Measurements from ENCODE around the gene G2E3. TPM values are rescaled to one million over a fixed set of nuclear protein-coding genes. Genes with fewer than 3 reads are reported as not detected.
"Not testable (repeated sequence)": the region's sequence is repeated elsewhere in the genome, so short reads cannot be mapped to it uniquely, and the experiment has no call there.

Gene G2E3
- total and polyA plus RNA-seq, 2 experiments from 2014 or later, result 67.4 to 113 TPM

DNA sequence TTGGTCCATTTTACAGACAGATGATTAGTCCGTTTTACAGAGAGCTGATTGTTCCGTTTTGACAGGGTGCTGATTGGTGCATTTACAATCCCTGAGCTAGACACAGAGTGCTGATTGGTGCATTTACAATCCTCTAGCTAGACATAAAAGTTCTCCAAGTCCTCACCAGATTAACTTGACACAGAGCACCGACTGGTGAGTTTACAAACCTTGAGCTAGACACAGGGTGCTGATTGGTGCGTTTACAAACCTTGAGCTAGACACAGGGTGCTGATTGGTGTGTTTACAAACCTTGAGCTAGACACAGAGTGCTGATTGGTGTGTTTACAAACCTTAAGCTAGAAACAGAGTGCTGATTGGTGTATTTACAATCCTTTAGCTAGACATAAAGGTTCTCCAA lies 12.2 kb upstream of the G2E3 start:
- not testable (repeated sequence) for H2AFZ ChIP-seq, H3K4me3 Mint-ChIP-seq

GRCh38 chr14:30547388-30548048 lies 11.4 kb upstream of the G2E3 start:
- Mint-ChIP-seq H3K27me3 (ENCODE audit: insufficient read depth, low read depth, poor library complexity) (peaks cover 4% of the 10 kb centered on the region), H3K9me3 (peaks cover 17% of the 10 kb centered on the region), H3K27ac (no peak overlapping the region), H3K4me3 (no peak overlapping the region), H3K36me3 (ENCODE audit: low read depth) (peaks cover 8% of the 10 kb centered on the region), H3K4me1 (peaks cover 9% of the 10 kb centered on the region)
- ATAC-seq, result no peak; the same call in 2 of the 3 replicates
- no peak overlapping the region for H3K27ac ChIP-seq (ENCODE audit: low read depth)
- H3K4me3 ChIP-seq, result no peak overlapping the region
- no peaks in the 10 kb centered on the region for H3K4me1 ChIP-seq (ENCODE audit: insufficient read depth)
- H4K20me1 ChIP-seq (replicated peaks; ENCODE audit: insufficient read depth), result no peaks in the 10 kb centered on the region
- no peaks in the 10 kb centered on the region for H3F3A ChIP-seq (replicated peaks; ENCODE audit: low read depth)
- no peak overlapping the region for H3K4me2 ChIP-seq
- TF ChIP-seq EZH2phosphoT487 (IDR thresholded peaks at IDR 0.05; ENCODE audit: unreplicated experiment) (no peak), EZH2 (IDR thresholded peaks at IDR 0.05; ENCODE audit: low read depth, unreplicated experiment) (no peak), CREB1 (CRISPR knock-in tag; IDR thresholded peaks at IDR 0.05; ENCODE audit: low read depth) (no peak), JUNB (IDR thresholded peaks at IDR 0.05; ENCODE audit: unreplicated experiment) (no peak), ZNF331 (CRISPR knock-in tag; IDR thresholded peaks at IDR 0.05; ENCODE audit: low read depth) (no peak)
- no peaks in the 10 kb centered on the region for H3K27me3 ChIP-seq (ENCODE audit: insufficient read depth)
- DNase-seq (ENCODE audit: low spot score), result no peak
- no peak overlapping the region for H2AFZ ChIP-seq
- no peaks in the 10 kb centered on the region for H3K79me2 ChIP-seq (replicated peaks; ENCODE audit: insufficient read depth)
- no peaks in the 10 kb centered on the region for H3K9me2 ChIP-seq (ENCODE audit: insufficient read depth)
- H3K36me3 ChIP-seq (ENCODE audit: insufficient read depth), result no peaks in the 10 kb centered on the region

More for the DNA sequence above, 12.2 kb upstream of the G2E3 start:
- not testable (repeated sequence) for H3K4me1 ChIP-seq (ENCODE audit: insufficient read depth); H3K27me3 Mint-ChIP-seq (ENCODE audit: insufficient read depth, low read depth, poor library complexity); H3K27ac Mint-ChIP-seq; H3K79me2 ChIP-seq (replicated peaks; ENCODE audit: insufficient read depth); H3K27ac ChIP-seq (ENCODE audit: low read depth); DNase-seq (ENCODE audit: low spot score); ATAC-seq; H4K20me1 ChIP-seq (replicated peaks; ENCODE audit: insufficient read depth); H3K36me3 ChIP-seq (ENCODE audit: insufficient read depth); H3K27me3 ChIP-seq (ENCODE audit: insufficient read depth); H3K4me1 Mint-ChIP-seq; H3K36me3 Mint-ChIP-seq (ENCODE audit: low read depth); H3K4me3 ChIP-seq; H3K9me2 ChIP-seq (ENCODE audit: insufficient read depth); H3K4me2 ChIP-seq; H3F3A ChIP-seq (replicated peaks; ENCODE audit: low read depth)
- H3K9me3 Mint-ChIP-seq, result peaks cover 17% of the 10 kb centered on the region

DNA sequence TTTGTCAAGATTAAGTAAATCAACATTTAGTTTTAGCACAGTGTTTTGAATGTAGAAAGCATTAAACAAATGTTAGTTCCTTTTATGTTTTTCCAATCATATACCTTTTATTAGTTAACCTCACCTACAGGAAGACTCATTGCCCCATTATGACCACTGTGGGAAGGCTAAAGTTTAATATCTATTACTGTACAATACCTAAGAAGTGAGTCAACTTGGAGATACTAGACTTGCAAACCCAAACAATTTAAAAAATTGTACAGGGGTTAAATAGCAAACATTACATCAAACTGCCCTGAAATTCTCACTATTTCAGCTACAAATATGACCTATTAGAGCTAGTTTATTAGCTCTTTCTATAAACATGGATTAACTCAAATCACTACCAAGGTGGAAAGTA lies 8.6 kb upstream of the G2E3 start:
- peak overlapping the region; percentile 60; the same call in 1 of the 2 replicates for H2AFZ ChIP-seq
- no peaks in the 10 kb centered on the region for H3K36me3 ChIP-seq (ENCODE audit: insufficient read depth)
- no peak overlapping the region for H3K27ac ChIP-seq (ENCODE audit: low read depth)
- peaks cover 15% of the 10 kb centered on the region for H3K9me3 Mint-ChIP-seq
- DNase-seq (ENCODE audit: low spot score), result no peak
- H3K4me3 ChIP-seq, result no peak overlapping the region
- H3K27me3 Mint-ChIP-seq (ENCODE audit: insufficient read depth, low read depth, poor library complexity), result peaks cover 4% of the 10 kb centered on the region
- H3K4me1 Mint-ChIP-seq, result peaks cover 9% of the 10 kb centered on the region
- no peaks in the 10 kb centered on the region for H3K79me2 ChIP-seq (replicated peaks; ENCODE audit: insufficient read depth)
- H3K9me2 ChIP-seq (ENCODE audit: insufficient read depth), result no peaks in the 10 kb centered on the region
- H3F3A ChIP-seq (replicated peaks; ENCODE audit: low read depth), result no peaks in the 10 kb centered on the region
- H3K27ac Mint-ChIP-seq, result no peak overlapping the region
- no peaks in the 10 kb centered on the region for H4K20me1 ChIP-seq (replicated peaks; ENCODE audit: insufficient read depth)
- H3K4me1 ChIP-seq (ENCODE audit: insufficient read depth), result no peaks in the 10 kb centered on the region
- no peak overlapping the region for H3K4me3 Mint-ChIP-seq
- H3K27me3 ChIP-seq (ENCODE audit: insufficient read depth), result no peaks in the 10 kb centered on the region
- H3K36me3 Mint-ChIP-seq (ENCODE audit: low read depth), result peaks cover 8% of the 10 kb centered on the region
- ATAC-seq, result no peak
- no peak overlapping the region for H3K4me2 ChIP-seq
- no peak for TF ChIP-seq STAT1 (IDR thresholded peaks at IDR 0.05; ENCODE audit: unreplicated experiment)
- no peak for TF ChIP-seq EZH2 (IDR thresholded peaks at IDR 0.05; ENCODE audit: low read depth, unreplicated experiment)
- no peak for TF ChIP-seq POLR2AphosphoS5 (IDR thresholded peaks at IDR 0.05; ENCODE audit: low read depth)
- no peak for TF ChIP-seq ZNF462 (CRISPR knock-in tag; IDR thresholded peaks at IDR 0.05)
- no peak for TF ChIP-seq CTCF (conservative IDR thresholded peaks at IDR 0.05; ENCODE audit: low read depth in 2 of 2)
